Panc1 (cell line): Measurements from ENCODE around the gene IWS1. TPM values are rescaled to one million over a fixed set of nuclear protein-coding genes. Genes with fewer than 3 reads are reported as not detected.

Source experiments
- ATAC-seq: fragments of 200-7000 bp; cut with Tn5 transposase; 2 replicates; pipeline ENCODE4 v1.9.1; 2020; ENCODE audit warnings: mild to moderate bottlenecking, moderate library complexity
- BruUV-seq: library from RNA; stranded (reverse); fragments of 400-500 nt; replicated peaks from 2 replicates; lab custom pipeline; 2021; lab: Mats Ljungman, UMichigan
- CTCF ChIA-PET: fragments of 300-600 bp; sonication (Branson Sonifier 250); formaldehyde crosslinking; loops from one replicate; lab custom pipeline; 2022; ENCODE audit warnings: antibody characterized with exemption; lab: Charles Lee
- POLR2A ChIA-PET: fragments of 300-600 bp; sonication (Branson Sonifier 250); formaldehyde crosslinking; loops from one replicate; lab custom pipeline; 2022; ENCODE audit warnings: antibody characterized with exemption; lab: Charles Lee
- DNase-seq: peaks from one replicate; pipeline ENCODE4 v3.0.0-alpha.2; 2010; ENCODE audit warnings: low read depth, low spot score
- H3K27ac ChIP-seq: 2 replicates; pipeline ENCODE4 v1.5.1; 2011; ENCODE audit warnings: mild to moderate bottlenecking, low read length, inconsistent platforms
- H3K27me3 ChIP-seq: fragments of 200-500 bp; sonication (Bioruptor generic); 2 replicates; pipeline ENCODE4 v1.6.0; 2014; ENCODE audit warnings: low read length, inconsistent platforms; ENCODE audit not compliant: control insufficient read depth, insufficient read depth
- H3K36me3 ChIP-seq: fragments of 200-500 bp; sonication (Bioruptor generic); 2 replicates; pipeline ENCODE4 v1.5.1; 2014; ENCODE audit warnings: inconsistent platforms, mild to moderate bottlenecking, low read length, moderate library complexity; ENCODE audit not compliant: control insufficient read depth, insufficient read depth
- H3K4me1 ChIP-seq: 2 replicates; pipeline ENCODE4 v1.5.1; 2011; ENCODE audit warnings: inconsistent platforms, mild to moderate bottlenecking, low read length, moderate library complexity; ENCODE audit not compliant: control insufficient read depth, insufficient read depth
- H3K4me3 ChIP-seq, 2 experiments: 2 replicates each; pipeline ENCODE4 v1.5.1; 2011 to 2012; ENCODE audit warnings: low read depth in 2 of 2, low read length in 2 of 2, mild to moderate bottlenecking in 2 of 2, inconsistent platforms in 1 of 2, moderate library complexity in 1 of 2
- H3K9me3 ChIP-seq: fragments of 200-500 bp; sonication (Bioruptor generic); 2 replicates; pipeline ENCODE4 v1.5.1; 2014; ENCODE audit warnings: low read depth, mild to moderate bottlenecking, inconsistent platforms, low read length, moderate library complexity; ENCODE audit not compliant: control insufficient read depth, insufficient read depth
- POLR2AphosphoS5 ChIP-seq: IDR thresholded peaks from 2 replicates; pipeline ENCODE4 v1.6.1; 2012; ENCODE audit warnings: mild to moderate bottlenecking, low read depth, low read length, moderate library complexity
- SIN3A ChIP-seq: IDR thresholded peaks from 2 replicates; pipeline ENCODE4 v1.6.1; 2012; ENCODE audit warnings: low read depth, mild to moderate bottlenecking, low read length, moderate library complexity, borderline replicate concordance; ENCODE audit not compliant: insufficient read depth
- TCF7L2 ChIP-seq: IDR thresholded peaks from 2 replicates; pipeline ENCODE4 v1.6.1; 2011; ENCODE audit warnings: mild to moderate bottlenecking, low read depth, low read length, inconsistent platforms
- in situ Hi-C: cut with HindIII; loops from 2 replicates; pipeline ENCODE4 v1.10.0; 2016; ENCODE audit warnings: low sequenced_read_pairs, low pct_unique_long_range_greater_than_20kb
- intact Hi-C: fragments of 100-400 bp; cut with micrococcal nuclease; formaldehyde crosslinking; loops from one replicate; pipeline ENCODE4 v1.10.0; 2022; ENCODE audit not compliant: unreplicated experiment
- total RNA-seq: library from RNA; stranded (reverse); gene quantifications from one replicate; pipeline ENCODE4 v1.2.1, GENCODE V29; 2021; ENCODE audit not compliant: unreplicated experiment
- TF ChIP-seq, protein P1 (sequence below): fragments of 450-650 bp; IDR thresholded peaks from 2 replicates; pipeline ENCODE4 v1.5.1; 2017; ENCODE audit warnings: mild to moderate bottlenecking
- TF ChIP-seq, protein P2 (sequence below), 2 experiments: IDR thresholded peaks; 2 replicates each; pipeline ENCODE4 v1.6.1; 2011 to 2012; ENCODE audit warnings: low read depth in 2 of 2, control low read depth in 1 of 2, low read length in 1 of 2, mild to moderate bottlenecking in 1 of 2, moderate library complexity in 1 of 2; ENCODE audit not compliant: insufficient read depth in 1 of 2

IWS1 gene
- total RNA-seq, 1 experiment from 2014 or later: 48.6 TPM

DNA sequence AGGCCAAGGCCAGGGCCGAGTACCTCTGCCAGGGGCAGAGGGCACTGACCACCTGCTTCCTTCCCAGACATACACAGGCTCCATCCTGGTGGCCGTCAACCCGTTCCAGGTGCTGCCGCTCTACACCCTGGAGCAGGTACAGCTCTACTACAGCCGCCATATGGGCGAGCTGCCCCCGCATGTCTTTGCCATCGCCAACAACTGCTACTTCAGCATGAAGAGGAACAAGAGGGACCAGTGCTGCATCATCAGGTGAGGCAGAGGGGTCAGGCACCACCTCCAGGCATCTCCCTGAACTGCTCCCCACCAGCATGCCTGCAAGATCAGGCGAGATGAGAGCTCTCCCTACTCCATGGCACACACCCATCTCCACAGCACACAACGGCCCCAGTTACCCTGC is 40.3 kb upstream of the IWS1 start:
- CTCF ChIA-PET: no interaction called here
- Histone ChIP-seq H3K36me3 (no peaks in the 10 kb centered on the region), H3K27me3 (no peaks in the 10 kb centered on the region), H3K4me3 (no peak overlapping the region), H3K4me1 (no peaks in the 10 kb centered on the region), H3K9me3 (no peaks in the 10 kb centered on the region), H3K27ac (no peak overlapping the region)
- intact Hi-C loops: no loop called here
- DNase-seq (no peak), ATAC-seq (no peak)
- POLR2A ChIA-PET: interaction anchor here (0.5 kb wide), 1 partner anchor 36 kb away, joined by 3 read pairs; no protein-coding TSS in a partner anchor
- no TSS peak for BruUV-seq
- TF ChIP-seq, protein P1, sequence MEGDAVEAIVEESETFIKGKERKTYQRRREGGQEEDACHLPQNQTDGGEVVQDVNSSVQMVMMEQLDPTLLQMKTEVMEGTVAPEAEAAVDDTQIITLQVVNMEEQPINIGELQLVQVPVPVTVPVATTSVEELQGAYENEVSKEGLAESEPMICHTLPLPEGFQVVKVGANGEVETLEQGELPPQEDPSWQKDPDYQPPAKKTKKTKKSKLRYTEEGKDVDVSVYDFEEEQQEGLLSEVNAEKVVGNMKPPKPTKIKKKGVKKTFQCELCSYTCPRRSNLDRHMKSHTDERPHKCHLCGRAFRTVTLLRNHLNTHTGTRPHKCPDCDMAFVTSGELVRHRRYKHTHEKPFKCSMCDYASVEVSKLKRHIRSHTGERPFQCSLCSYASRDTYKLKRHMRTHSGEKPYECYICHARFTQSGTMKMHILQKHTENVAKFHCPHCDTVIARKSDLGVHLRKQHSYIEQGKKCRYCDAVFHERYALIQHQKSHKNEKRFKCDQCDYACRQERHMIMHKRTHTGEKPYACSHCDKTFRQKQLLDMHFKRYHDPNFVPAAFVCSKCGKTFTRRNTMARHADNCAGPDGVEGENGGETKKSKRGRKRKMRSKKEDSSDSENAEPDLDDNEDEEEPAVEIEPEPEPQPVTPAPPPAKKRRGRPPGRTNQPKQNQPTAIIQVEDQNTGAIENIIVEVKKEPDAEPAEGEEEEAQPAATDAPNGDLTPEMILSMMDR: no peak
- TF ChIP-seq POLR2AphosphoS5 (no peak), TCF7L2 (no peak), SIN3A (no peak)
- TF ChIP-seq, protein P2, sequence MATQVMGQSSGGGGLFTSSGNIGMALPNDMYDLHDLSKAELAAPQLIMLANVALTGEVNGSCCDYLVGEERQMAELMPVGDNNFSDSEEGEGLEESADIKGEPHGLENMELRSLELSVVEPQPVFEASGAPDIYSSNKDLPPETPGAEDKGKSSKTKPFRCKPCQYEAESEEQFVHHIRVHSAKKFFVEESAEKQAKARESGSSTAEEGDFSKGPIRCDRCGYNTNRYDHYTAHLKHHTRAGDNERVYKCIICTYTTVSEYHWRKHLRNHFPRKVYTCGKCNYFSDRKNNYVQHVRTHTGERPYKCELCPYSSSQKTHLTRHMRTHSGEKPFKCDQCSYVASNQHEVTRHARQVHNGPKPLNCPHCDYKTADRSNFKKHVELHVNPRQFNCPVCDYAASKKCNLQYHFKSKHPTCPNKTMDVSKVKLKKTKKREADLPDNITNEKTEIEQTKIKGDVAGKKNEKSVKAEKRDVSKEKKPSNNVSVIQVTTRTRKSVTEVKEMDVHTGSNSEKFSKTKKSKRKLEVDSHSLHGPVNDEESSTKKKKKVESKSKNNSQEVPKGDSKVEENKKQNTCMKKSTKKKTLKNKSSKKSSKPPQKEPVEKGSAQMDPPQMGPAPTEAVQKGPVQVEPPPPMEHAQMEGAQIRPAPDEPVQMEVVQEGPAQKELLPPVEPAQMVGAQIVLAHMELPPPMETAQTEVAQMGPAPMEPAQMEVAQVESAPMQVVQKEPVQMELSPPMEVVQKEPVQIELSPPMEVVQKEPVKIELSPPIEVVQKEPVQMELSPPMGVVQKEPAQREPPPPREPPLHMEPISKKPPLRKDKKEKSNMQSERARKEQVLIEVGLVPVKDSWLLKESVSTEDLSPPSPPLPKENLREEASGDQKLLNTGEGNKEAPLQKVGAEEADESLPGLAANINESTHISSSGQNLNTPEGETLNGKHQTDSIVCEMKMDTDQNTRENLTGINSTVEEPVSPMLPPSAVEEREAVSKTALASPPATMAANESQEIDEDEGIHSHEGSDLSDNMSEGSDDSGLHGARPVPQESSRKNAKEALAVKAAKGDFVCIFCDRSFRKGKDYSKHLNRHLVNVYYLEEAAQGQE (IDR thresholded peaks at IDR 0.05; ENCODE audit: insufficient read depth in 1 of 2, low read depth in 2 of 2, low read length in 1 of 2): no peak
- in situ Hi-C loops: no loop called here

DNA sequence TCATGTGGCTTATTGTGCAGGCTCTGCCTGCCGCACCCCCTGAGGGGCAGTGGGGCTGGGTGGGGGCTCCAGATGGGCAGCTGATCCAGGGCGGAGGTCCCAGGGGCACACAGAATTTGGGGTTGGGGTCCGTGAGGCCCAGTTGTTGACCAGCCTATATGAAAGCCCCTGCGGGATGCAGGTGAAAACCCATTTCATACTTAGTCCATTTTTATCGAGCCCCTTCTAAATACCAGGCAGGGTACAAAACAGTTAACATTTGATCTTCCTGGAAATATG is 39.8 kb upstream of the IWS1 start:
- in situ Hi-C loops: no loop called here
- Histone ChIP-seq H3K27me3 (no peaks in the 10 kb centered on the region), H3K9me3 (no peaks in the 10 kb centered on the region), H3K4me3 (no peak overlapping the region), H3K27ac (no peak overlapping the region), H3K4me1 (no peaks in the 10 kb centered on the region), H3K36me3 (no peaks in the 10 kb centered on the region)
- CTCF ChIA-PET: no interaction called here
- ATAC-seq: no peak
- no peak for TF ChIP-seq TCF7L2
- TF ChIP-seq, protein P2 (IDR thresholded peaks at IDR 0.05; ENCODE audit: insufficient read depth in 1 of 2, low read depth in 2 of 2, low read length in 1 of 2): no peak
- TF ChIP-seq SIN3A: no peak
- TF ChIP-seq, protein P1: no peak
- TF ChIP-seq POLR2AphosphoS5: no peak
- no TSS peak for BruUV-seq
- DNase-seq: no peak
- intact Hi-C loops: no loop called here
- POLR2A ChIA-PET: no interaction called here
